Measurements from ENCODE around the gene CLASRP.

The CLASRP gene

DNA sequence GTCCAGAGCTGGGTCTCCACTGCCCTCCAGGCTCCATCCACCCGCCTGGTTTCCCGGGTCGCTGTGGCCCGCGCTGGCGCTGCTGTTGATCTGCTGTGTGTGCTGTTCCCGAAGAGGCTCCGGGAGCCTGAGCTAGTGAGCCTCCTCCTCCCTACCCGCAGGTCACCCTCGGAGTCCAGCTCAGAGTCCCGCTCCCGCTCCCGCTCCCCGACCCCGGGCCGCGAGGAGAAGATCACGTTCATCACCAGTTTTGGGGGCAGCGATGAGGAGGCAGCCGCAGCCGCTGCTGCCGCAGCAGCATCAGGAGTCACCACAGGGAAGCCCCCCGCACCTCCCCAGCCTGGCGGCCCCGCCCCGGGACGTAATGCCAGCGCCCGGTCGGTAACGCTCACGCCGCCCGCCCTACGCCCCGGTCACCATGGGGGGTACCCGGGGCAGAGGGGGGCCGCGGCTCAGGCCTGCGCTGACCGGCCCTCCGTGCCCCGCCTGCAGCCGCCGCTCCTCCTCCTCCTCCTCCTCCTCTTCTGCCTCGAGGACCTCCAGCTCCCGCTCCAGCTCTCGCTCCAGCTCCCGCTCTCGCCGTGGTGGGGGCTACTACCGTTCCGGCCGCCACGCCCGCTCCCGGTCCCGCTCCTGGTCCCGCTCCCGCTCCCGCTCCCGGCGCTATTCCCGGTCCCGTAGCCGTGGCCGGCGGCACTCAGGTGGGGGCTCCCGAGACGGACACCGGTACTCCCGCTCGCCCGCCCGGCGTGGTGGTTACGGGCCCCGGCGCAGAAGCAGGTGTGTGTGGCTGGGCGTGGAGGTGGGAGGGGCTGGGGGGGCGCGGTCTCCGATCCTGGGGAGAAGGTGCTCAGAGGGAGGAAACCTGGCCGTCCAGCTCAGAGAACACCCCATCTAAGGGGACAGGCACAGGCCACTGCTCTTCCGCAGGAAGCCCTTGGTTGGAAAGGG lies 25.3 kb downstream of the CLASRP start:
- DNase-seq: no peak

DNA sequence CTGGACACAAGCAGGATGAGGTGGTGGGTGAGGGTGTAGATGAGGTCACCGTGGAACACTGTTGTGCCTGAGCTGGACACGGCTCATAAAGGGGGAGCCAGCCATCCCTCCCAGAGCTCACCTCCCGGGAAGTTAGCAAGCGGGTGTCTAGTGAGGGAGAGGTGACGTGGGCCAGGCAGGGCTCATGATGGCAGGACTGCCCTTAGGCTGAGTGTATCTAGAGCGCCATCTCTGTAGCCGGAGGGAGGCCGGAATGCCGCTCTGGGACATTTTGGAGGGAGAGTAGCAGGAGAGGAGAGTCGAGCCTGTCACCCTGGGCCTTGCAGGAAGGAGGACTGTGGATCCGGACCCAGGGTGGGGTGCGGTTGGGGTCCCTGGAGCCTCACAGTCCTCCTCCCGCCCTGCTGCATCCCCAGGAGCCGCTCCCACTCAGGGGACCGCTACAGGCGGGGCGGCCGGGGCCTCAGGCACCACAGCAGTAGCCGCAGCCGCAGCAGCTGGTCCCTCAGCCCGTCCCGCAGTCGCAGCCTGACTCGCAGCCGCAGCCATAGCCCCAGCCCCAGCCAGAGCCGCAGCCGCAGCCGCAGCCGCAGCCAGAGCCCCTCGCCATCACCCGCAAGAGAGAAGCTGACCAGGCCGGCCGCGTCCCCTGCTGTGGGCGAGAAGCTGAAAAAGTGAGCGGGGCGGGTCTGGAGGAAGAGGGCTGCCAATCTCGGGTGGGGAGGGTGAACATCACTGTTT lies 28.2 kb downstream of the CLASRP start:
- DNase-seq: no peak

DNA sequence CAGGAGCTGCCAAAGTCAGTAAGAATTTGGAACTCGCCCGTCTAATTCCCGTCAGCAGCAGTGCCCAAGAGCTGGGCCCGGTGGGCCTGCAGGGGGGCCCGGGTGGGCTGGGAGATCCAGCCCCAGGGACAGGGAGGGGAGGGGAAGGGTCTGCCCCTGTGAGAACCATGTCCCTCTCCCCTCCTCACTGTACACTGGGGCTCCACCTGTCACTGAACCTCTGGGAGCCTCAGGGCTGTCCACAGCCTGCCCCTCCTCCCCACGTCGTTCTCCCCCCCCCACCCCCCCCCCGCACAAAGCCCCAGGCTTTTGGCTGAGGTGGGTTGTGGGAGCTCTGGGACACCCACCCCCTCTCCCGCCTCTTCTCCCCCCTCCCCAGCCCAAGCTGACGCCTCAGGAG lies 29.2 kb downstream of the CLASRP start:
- no peak for DNase-seq

DNA sequence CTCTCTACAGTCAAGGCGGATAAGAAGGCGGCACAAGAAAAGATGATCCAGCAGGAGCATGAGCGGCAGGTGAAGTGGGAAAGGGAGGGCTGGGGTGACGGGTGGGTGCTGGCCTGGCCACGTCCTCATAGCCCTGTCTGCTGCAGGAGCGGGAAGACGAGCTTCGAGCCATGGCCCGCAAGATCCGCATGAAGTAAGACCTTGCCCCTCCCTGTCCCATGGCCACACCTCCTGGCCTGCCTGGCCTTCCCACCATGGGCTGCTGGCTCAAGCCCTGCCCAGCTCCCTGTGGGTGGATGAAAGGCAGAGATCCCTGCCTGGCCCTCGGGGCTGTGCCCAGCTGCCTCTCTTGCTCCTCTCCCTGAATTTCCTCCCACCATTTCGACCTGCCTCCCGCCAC lies 30.2 kb downstream of the CLASRP start:
- DNase-seq: peak; percentile 55

DNA sequence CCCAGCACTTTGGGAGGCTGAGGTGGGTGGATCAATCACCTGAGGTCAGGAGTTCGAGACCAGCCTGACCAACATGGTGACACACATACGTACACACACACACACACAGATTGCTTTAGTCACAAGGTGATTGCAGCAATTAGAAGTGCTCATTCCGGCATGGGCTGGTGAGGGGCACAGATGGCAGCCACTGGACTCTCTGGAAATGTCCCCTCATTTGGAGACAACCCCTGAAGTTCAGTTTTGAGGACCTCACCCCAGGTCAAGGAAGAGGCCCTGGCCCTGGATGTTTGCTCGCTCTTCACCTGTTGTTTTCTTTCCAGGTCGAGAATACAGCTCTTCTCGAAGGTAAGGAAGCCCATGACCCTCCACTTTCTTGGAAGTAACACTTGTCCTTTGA lies 31.4 kb downstream of the CLASRP start:
- DNase-seq: no peak

DNA sequence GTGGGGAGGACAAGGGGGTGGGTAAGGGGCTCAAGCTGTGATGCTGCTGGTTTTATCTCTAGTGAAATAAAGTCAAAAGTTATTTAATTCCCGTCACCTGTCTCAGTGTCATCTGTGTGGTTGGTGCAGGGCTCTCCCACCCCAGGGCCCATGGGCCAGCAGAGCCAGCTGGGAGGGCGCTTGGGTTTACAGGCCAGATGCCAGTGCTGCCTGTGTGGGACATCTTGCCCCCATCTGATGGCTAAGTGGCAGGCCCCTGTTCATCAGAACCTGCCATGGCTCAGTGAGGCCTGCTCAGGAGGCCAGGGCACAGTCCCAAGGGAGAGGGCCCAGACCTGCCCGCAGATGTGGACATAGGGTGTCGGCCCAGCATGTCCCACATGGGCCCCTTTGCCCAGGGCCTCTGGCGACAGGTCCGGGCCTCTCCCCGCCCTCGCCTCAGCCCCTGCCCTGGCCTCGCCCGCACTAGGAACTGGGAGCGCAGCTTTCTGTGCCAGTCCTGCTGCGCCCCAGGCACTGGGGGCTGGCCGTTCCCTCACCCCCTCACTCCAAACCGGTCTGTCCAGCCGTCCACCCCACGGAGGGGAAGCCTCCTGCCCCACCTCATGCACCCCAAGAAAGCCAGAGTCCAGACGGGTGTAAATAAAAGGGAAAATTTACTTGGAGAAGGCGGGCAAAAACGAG lies 32.2 kb downstream of the CLASRP start:
- DNase-seq: no peak

DNA sequence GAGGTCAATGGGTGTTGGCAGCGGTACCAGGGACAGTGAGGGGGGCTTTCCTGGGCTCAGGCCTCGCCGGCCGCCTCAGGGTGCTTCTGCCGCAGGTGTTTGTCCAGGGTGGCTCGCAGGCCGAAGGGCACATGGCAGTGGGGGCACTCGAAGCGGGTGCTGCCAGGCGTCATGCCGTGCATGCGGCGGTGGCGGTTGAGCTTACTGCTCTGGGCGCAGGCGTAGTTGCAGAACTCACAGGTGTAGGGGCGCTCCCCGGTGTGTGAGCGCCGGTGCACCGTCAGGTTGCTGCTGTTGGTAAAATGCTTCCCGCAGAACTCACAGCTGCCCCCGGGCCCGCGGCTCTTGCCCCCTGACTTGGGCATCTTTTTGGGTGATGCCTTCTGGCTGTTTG lies 32.7 kb downstream of the CLASRP start:
- DNase-seq: no peak

DNA sequence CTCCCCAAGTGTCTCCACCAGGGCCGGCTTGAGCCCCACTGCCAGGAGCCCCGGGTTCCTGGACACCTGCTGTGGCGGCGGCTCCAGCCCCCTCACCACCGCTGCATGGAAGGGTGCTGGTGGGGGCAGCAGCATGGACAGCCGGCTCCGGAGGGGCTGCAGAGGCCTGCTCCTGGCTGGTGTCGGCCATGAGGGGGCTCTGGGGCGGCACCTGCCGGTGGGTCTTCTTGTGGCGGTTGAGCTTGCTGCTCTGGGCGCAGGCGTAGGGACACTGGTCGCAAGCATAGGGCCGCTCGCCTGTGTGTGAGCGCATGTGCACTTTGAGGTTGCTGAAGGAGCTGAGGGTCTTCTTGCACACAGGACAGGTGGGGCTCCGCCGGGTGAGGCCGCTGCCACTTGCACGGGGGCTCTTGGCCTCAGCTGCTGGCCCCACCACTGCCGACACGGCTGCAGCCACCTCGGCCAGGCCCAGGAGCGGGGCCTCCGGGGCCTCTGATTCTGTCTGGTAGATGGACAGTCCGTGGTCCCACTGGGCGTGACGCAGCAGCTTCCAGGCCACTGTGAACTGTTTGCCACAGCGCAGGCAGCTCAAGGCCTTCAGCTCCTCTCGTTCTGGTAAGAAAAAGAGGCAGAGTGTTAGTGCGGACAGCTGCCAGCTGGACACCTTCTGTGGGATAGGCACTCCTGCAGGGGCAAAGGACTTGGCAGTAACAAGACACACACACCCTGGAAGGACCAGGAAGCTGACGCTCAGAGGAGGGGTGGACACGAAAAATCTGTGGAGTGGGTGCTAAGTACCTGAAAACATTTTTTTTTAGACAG lies 33.3 kb downstream of the CLASRP start:
- DNase-seq: no peak

DNA sequence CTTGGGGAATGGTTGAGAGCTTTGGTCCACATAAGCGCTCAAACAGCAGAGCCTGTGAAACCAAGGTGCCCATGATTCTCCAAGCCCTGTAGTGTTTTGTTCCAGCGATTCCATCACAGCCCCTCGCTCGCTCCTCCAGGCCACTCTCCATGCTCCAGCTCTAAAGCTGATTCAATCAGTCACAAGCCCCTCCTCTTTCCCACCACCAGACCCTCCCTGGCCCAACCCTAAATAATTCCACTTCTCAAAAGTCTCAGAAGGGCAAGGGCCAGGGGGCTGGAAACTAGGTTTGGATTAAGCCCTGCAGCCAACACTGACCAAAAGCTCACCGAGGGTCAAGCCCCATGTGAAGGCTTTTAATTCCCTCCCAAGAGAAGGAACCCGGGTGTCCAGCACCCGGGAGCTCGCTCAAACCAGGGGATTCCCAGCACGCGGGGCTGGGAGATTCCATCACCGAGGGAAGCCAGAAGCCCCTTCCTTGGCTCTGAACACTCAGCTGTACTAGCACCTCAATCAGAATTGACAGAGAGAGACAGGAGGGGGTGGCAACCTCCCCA lies 36.0 kb downstream of the CLASRP start:
- no peak for DNase-seq

DNA sequence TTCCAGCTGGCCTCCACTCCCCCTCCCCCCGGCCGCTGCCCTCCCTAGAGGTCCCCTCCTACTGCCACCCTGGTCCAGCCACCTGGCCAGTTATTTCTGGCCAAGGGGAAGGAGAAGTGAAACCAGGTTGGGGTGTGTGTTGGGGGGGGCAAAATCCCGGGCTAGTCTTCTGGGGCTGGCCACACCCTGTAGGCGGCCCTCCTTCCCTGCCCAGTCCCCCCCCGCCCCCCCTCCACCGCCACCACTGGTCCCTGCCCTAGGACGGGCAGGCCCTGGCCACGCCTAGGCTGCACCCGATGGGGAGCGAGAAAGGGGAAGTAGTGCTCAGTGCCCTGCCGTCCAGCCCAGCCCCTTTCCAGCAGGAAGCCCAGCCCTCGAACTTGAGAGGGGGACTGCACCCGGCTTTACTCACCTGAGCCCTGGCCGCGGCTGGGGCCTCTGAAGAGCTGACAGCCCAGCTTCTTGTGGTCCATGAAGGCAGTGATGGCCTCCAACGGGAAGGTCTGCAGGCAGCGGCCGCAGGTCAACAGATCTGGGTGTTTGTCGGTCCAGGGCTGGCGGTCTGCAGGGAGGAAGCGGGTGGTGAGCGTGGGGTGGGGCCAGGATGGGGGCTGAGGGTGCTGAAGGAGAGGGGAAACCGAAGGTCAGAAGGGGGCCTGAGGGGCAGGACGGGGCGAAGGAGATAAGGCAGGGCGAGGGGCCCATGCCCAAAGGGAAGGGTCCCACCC lies 36.6 kb downstream of the CLASRP start:
- peak; percentile 55 for DNase-seq

DNA sequence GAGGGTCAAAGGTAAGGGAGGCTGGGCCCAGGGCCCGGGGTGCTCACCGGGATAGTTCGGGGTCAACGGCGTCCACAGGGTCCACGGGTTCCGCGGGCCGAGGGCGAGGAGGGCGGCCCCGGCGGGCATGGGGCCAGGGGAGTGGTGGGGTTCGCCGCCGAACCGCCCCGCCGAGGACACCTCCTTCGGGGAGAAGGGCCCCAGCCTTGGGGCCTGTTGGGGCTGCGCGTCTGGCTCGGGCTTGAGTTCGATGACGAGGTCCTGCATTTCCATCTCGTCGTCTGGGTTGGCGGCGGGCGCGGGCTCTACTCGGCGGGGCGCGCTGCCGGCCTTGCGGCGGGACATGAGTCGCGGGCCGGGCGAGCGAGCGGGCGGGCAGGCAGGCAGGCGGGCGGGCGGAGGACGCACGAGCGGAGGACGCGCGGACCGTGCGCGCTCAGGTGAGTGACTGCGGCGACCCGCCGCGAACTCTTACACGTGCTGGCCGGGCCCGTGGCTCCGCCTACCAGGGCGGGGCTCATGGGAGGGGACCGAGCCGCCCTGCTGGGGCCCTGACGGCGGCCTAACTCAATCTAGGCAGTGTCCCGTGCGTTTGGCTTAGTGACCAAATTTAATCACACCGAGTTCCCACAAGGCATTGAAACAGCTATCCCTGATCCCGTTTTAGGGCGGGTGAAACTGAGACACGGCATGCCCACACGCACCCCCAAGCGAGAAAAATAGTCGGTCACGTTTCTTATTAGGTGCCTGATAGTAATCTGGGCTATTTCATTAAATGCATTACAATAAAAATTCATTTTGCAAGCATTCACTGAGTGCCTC lies 37.4 kb downstream of the CLASRP start, which contains the start of gene ZNF296:
TSS of gene ZNF296 (minus strand) at position 450 of the 822 bp plus-strand sequence. CDS start at position 345, 105 bp downstream.
- no peak for DNase-seq

DNA sequence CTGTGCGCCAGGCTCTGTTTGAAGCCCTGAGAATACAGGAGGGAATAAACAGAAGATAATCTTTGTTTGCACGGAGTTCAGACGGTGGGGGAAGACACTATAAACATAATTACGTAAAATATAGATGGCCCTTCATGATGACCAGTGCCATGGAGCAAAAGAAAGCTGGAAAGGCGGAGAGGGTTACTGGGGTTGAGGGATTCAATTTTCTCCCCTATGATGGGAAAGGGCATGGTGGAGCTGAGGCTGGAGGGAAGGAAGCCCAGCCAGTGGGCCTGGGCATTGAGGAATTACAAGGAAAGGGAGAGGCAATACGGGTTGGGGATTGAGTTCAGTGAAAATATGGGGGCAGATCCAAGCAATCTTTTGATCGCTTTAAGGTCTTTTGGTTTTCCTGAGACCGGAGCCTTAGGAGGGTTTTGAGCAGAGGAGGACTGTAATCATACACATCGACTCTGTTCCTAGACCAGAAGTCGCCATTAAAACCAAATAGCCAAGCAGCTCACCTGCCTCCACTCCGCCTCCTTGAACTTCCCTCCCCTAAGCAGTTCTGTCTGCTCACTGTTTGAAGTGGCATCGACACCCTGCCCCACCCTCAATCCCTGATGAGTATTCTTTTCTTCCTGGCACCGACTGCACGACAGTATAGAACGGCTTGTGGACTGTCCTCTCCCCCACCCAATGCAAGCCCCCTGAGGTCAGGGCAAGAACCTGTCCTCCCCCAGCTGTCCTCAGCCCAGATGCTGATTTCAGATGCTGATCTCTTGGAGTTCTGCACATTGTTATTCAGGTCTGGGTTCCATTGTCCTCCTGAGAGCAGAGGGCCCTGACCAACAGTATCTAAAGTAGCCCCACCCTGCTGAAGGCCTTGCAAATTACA lies 38.2 kb downstream of the CLASRP start:
- no peak for DNase-seq

DNA sequence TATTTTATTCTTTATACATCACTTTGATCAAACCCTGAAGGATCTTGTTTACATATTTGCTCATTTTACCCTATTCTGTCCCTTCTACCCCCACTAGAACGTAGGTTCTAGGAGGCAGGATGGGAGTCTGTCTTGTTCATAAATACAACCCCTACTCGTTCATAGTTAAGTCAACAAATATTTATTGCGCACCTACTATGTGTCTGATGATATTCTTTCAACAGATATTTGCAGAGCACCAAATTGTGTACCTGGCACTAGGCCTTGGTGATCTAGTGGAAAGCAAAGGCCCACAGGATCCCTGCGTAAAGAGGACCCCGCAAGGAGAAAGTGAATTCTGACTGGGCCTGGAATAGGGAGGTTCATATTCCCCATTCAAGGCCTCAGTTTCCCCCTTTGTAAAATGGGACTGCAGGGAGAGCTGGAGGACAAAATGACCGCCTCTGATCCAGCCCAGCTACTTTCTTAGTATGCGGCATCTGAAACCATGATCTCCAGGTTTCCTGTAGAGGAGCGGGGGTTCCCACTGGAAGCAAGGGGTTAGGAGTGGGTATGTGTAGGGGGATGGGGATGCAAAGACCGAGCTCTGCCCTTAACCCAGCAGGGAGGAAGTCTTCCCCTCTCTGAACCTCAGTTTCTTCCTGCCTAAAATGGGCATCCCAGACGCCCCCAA lies 39.7 kb downstream of the CLASRP start:
- DNase-seq: no peak

DNA sequence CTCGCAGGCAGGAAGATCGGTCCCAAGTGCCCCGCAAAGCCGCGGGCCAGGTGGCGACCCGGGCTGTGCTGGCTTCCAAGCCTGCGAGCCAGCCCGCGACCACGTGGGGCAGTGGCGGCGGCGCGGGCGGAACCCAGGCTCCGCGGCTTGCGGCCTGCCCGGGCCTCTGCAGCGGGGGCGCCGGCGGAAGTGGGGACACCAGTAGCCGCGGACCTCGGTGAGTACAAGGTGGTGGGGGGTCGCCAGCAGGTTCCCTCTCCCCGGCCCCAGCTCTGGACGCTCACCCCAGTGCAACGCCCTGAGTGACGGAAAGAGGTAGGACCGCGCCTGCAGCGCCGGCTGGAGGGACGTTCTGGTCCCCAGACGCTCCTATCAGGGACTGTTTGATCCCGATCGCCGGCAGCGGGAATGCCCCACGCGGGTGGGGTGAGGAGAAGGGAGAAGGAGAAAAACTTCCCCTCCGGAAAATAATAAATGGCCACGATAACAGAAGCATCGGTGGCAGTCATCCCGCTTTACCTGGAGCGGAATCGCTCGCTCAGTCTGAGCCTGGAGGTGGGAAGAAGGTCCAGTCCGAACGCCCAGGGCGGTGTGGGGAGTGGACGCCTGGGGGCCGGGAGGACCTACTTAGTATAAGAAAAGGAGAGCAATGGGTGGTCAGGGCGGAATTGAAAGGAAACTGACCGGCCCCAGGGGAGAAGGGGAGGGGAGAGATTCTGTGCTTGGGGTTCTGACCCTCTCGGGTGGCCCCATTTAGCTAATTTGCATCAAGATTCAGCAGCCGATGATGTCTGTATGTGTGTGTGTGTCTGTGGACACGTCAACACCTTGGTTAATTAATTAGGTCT lies 40.4 kb downstream of the CLASRP start, which contains the start of gene GEMIN7:
TSS of gene GEMIN7 (plus strand) at position 198 of the 848 bp plus-strand sequence. CDS start 10,855 bp downstream, outside the sequence.
- peak; percentile 55 for DNase-seq

DNA sequence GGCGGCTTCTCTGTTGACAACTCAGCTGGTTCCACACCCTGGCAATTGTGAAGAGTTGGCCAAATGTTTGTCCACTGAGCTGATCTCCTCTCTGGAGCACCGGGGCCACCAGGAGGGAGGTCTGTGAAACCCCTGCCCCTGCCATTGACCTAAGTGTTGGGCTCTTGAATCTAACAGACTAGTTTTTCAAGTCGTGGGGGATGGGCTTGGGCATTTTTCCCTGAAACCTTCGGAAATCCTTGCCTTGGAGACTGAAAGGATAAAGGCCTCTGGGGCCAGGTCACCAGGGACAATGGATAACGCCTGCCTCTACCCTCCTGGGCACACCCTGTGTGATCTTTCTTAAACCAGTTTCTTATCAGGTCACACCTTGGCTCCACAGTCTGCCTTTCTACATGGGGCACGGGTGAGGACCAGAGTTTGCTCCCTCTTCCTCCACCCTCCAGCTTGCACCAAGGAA lies 41.1 kb downstream of the CLASRP start:
- DNase-seq: no peak

DNA sequence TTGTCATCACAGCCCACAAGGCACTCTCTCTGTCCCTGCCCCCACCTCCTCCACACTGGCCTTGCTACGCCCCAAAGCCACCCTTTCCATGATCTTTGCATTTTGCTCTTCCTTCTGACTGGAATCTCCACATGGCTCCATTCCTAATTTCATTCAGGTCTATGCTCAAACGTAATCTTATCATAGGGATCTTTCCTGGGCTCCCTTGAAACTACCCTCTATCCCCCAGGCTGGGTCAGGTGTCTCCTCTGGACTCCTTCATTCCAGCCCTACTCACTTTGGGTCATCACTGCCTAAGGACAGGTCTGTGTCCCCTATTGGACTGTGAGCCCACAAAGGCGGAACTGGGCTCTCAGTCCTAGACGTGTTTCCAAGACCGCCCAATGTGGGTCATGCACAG lies 43.3 kb downstream of the CLASRP start:
- no peak for DNase-seq

DNA sequence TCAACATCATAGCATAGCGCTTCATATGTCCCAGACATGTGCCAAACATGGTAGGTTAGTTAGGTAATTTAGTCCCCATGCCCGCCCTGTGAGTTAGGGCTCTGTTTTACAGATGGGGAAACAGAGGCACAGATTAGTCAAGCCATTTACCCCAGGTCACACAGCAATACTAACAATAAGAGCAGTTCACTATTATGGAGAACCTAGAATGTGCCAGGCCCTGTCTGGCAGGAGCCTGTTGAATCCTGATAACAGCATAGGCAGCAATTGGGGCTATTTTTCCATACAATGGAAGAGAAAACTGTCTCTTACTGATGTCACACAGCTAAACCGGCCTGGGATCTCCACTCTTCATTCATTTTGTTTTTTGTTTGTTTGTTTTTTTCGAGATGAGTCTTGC lies 47.6 kb downstream of the CLASRP start:
- no peak for DNase-seq

DNA sequence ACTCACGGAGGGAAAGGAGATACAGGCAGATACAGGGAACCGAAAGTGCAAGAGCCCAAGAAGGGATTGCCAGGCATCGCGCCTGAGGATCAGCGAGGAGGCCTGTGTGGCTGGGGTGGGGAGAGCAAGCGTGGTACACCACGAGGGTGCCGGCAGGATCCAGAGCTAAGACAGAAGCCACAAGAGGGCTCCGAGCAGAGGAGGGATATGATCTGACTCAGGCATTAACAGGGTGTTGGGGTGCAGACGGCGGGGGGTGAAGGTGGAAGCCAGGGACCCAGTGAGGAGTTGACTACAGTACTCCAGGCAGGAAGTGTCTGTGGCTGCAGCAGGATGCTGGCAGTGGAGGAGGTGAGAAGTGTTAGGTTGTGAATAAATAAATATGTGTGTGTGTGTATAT lies 48.7 kb downstream of the CLASRP start:
- no peak for DNase-seq
